GM18861 (cell line): ENCODE measurements around the gene CYP4A22.
"Not testable (repeated sequence)": the region's sequence is repeated elsewhere in the genome, so short reads cannot be mapped to it uniquely, and the experiment has no call there.

Experiments used
- ATAC-seq: cut with Tn5 transposase; IDR thresholded peaks from one replicate; pipeline ENCODE4 v1.9.1; 2021; ENCODE audit not compliant: unreplicated experiment

The CYP4A22 gene

GRCh38 chr1:47184822-47185677 is 47.8 kb downstream of the CYP4A22 start:
- no peak for ATAC-seq

- ATAC-seq = no peak
Measured at GRCh38 chr1:47186267-47187185, 49.3 kb downstream of the CYP4A22 start.

- ATAC-seq = no peak
Measured at GRCh38 chr1:47187231-47187925, 50.1 kb downstream of the CYP4A22 start.

- ATAC-seq = no peak
Measured at GRCh38 chr1:47187926-47188250, 50.6 kb downstream of the CYP4A22 start.

GRCh38 chr1:47188791-47189785 is 51.8 kb downstream of the CYP4A22 start:
- ATAC-seq = no peak

GRCh38 chr1:47189844-47190508 is 52.7 kb downstream of the CYP4A22 start, which contains the start of gene PDZK1IP1:
Gene PDZK1IP1, minus strand, starts transcription at chr1:47190036. Its CDS starts 104 bp downstream, at chr1:47189932.
- no peak for ATAC-seq

- ATAC-seq = no peak
Measured at GRCh38 chr1:47190509-47190855, 53.2 kb downstream of the CYP4A22 start.

- ATAC-seq = no peak
Measured at GRCh38 chr1:47190857-47191256, 53.6 kb downstream of the CYP4A22 start.

GRCh38 chr1:47191940-47192457 is 54.8 kb downstream of the CYP4A22 start:
- ATAC-seq = no peak

GRCh38 chr1:47192458-47193384 is 55.5 kb downstream of the CYP4A22 start:
- ATAC-seq = no peak

- not testable (repeated sequence) for ATAC-seq
Measured at GRCh38 chr1:47193496-47193895, 56.3 kb downstream of the CYP4A22 start.

- no peak for ATAC-seq
Measured at GRCh38 chr1:47194311-47194710, 57.1 kb downstream of the CYP4A22 start.

- ATAC-seq = not testable (repeated sequence)
Measured at GRCh38 chr1:47195981-47196380, 58.7 kb downstream of the CYP4A22 start.

GRCh38 chr1:47196622-47197021 is 59.4 kb downstream of the CYP4A22 start:
- no peak for ATAC-seq

- ATAC-seq = no peak
Measured at GRCh38 chr1:47198214-47198613, 61.0 kb downstream of the CYP4A22 start.
